NCI-H82 treated with DMSO at 0.1 percent for 48 hours (cell line): ENCODE measurements around the gene CENPS.

Source experiments
- DNase-seq: peaks from one replicate; lab custom pipeline; 2025; ENCODE audit not compliant: unreplicated experiment; lab: John Stamatoyannopoulos, UW

The CENPS gene

DNA sequence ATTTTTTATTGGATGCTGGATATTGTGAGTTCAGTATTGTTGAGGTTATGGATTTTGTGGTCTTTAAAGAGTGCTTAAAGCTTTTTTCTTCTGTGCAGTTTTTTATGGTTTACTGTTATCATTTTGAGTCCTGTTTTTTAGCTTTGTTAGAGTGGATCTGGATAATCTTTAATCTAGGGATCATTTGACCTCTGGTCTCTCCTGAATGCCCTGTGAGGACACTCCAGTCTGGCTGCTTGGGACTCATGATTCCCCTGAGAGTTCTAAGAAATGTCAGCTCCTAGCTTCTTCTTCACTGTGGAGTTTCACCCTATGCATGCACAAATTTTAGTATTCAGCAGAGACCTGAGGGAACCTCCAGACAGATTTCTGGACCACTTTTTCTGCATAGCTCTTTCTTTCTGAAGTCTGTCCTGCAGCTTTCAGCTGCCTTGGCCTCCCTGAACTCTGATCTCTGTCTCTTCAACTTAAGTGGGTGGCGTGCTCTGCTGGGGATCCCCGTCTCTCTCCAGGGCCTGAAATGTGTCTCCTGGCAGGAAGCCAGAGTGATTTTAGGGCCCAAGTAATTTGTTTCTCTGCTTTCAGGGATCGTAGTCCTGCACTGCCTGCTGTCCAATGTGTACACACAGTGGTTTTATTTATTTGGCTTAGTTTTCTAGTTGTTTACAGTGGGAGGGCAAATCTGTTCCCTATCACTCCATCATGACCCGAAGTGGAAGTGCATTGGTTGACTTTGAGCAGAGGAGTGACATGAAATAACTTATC lies 59.2 kb downstream of the CENPS start:
- no peak for DNase-seq

DNA sequence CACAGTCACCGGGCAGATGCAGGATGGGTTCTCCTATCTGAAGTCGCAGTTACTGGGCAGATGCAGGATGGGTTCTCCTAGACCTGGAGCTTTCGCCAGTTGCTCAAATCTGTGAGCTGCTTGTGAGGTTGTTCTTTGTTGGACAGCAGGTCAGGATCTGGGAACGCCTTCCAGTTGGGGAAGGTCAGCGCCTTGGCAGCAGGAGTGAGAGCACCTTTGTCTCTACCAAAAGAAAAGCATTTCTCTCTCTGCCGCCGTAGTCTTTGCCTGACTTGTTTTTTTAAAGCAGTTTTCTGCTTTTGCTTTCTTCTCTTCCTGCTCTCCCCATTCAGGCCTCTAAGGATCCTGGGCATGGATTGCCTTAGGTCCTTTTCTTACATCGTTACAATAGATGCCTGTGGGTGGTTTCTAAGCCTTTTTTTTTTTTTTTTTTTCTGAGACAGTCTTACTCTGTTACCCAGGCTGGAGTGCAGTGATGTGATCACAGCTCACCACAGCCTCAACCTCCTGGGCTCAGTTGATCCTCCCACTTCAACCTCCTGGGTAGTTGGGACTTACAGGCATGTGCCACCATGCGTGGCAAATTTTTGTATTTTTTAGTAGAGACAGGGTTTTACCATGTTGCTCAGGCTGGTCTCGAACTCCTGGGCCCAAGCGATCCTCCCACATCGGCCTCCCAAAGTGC lies 60.2 kb downstream of the CENPS start:
- DNase-seq: no peak
